ENCODE measurements around the gene ISL2.
"Not testable (repeated sequence)": the region's sequence is repeated elsewhere in the genome, so short reads cannot be mapped to it uniquely, and the experiment has no call there.

ISL2 gene

DNA sequence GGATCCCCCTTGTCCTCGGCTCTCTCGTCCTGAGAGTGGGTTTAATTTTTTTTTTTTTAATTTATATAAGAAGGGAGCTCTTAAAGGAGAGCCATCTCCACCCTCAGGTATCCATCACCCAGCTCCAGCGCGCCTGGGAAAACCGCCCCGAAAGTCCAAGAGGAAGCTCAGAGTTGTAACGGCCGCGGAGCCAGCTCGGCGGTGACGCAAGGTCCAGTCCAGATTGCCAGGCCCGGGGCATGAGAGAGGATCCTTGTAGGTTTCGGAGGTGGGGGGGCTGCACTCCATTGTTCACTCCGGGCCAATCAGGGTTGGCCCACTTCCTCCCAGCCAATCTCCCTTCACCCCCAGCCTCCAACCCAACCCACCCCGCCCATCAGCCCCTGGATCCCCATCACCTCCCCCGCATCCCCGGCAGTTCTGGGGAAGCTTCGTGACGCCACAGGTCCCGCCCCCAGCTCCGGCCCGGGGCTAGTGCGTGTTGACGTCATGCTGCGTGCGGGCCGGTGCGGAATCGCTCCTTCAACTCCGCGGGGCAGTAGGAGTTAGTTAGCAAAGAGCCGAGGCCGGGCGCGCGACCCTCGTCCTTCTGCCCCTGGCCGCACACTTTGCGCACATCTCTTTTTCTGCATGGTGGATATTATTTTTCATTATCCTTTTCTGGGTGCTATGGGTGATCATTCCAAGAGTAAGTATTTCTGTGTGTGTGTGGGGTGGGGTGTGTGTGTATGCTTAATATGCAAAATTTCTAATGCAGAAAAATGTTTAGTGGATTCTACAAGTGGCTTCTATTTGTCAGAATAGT, at the start of gene ISL2:
TSS of gene ISL2 (plus strand) at position 520 of the 805 bp plus-strand sequence. CDS start at position 631, 111 bp downstream.
- DNase-seq: peak; percentile 71

DNA sequence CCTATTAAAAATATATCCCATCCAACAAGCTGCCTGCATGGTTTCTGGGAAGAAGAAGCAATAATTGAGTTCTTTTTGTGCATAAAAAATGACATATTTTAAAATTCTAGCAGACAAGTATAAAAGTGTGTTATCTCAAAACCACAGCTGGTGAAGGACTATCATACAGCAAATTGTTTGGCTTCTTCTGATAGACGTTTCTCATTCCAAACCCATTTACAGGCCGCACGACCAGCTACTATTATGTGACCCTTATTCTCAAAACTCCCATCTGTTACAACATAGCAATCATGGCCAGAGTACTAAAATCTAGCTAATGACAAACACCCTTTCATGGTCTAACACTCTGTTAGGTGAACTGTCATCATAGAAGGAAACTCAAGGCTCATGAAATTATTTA, 47.0 kb upstream of the ISL2 start:
- no peak for DNase-seq

DNA sequence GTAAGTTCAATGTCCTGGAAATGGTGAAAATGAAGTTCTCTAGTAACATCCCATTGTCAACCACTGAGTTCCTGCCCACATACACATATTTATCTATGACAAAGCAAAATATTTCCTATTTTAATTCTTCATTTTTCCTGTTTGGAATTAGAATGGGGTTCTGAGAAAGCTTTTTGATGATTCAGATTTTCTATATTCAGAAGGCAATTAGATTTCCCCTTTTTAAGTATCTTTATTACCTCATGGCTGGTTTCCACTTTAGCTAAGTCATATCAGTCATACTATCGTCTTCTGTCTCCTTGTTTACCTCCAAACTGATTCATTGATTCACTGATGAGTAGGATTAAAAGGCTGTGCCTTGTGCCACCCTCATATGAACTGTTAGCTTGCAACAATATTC, 43.2 kb upstream of the ISL2 start:
- DNase-seq: no peak

DNA sequence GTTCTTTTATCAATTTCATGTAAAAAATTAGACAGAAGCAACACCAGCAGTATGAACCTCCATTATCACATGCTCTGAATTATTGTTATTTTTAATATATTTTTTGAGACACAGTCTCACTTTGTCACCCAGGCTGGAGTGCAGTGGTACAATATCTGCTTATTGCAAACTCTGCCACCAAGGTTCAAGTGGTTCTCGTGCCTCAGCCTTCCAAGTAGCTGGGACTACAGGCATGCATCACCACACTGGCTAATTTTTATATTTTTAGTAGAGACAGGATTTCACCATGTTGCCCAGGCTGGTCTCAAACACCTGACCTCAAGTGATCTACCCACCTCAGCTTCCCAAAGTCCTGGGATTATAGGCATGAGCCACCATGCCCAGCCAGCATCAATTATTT, 42.1 kb upstream of the ISL2 start:
- not testable (repeated sequence) for DNase-seq

DNA sequence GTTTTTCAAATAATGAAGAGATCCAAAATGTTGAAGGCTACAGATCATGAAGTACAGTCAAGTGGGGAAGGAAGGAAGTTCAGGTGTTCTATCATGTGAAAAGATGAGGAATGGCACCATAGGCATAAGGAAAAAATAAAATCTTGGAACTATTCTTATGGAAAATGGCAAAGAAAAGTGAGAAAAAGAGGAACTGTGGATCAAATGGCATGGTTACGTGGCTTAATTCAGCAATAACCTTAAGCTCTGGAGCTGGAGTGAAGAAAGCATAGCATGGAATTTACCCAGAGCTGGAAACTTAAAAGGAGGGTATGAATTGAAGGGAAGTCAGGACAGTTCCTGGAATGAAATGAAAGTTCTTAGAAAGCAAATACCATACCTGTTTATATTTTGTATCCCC, 39.7 kb upstream of the ISL2 start:
- DNase-seq: no peak

- not testable (repeated sequence) for DNase-seq
Measured at GRCh38 chr15:76297951-76298350, 38.6 kb upstream of the ISL2 start.

DNA sequence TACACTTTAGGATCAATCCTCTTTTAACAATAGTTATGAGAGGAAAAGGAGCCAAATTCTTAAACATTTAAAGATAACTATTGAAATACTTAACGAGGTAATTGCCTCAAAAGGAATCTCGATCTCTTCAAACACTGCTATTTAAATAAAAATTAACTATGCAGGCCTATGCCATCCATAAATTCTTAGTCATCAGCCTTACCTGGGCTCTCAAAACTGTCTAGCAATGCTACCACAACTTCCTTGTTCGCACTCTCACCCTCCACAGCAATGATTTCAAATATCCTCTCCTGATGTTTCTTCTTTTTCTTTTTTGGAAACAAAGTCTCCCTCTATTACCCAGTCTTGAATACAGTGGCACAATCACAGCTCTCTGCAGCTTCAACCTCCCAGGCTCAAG, 37.6 kb upstream of the ISL2 start:
- no peak for DNase-seq

GRCh38 chr15:76299786-76300185, 36.8 kb upstream of the ISL2 start:
- no peak for DNase-seq

GRCh38 chr15:76303909-76304308, 32.7 kb upstream of the ISL2 start:
- DNase-seq: no peak

DNA sequence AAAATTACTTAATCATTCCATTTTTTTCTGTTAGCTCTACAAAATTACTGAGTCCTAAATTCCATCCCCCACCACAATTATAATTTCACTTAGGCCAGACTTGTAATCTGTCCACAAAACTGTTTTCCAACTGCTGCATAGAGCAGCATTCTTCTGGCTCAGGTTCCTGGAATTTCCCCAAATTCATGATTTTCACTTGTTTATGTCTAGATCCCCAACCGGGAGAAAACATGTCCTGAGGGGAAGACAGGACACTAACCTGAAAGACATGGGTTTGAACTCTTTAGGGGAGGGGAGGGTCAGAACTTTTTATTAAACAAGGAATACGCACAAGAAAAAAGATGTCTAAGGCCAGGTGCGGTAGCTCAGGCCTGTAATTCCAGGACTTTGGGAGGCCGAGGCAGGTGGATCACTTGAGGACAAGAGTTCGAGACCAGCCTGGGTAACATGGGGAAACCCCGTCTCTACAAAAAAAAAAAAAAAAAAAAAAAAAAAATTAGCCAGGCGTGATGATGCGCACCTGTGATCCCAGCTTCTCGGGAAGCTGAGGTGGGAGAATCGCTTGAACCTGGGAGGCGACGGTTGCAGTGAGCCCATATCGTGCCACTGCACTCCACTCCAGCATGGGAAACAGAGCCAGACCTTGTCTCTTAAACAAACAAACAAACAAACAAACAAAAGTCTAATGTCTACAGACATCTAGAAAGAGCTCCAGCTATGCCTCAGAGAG, 26.8 kb upstream of the ISL2 start:
- no peak for DNase-seq

- no peak for DNase-seq
Measured at GRCh38 chr15:76310475-76311099, 26.0 kb upstream of the ISL2 start.

DNA sequence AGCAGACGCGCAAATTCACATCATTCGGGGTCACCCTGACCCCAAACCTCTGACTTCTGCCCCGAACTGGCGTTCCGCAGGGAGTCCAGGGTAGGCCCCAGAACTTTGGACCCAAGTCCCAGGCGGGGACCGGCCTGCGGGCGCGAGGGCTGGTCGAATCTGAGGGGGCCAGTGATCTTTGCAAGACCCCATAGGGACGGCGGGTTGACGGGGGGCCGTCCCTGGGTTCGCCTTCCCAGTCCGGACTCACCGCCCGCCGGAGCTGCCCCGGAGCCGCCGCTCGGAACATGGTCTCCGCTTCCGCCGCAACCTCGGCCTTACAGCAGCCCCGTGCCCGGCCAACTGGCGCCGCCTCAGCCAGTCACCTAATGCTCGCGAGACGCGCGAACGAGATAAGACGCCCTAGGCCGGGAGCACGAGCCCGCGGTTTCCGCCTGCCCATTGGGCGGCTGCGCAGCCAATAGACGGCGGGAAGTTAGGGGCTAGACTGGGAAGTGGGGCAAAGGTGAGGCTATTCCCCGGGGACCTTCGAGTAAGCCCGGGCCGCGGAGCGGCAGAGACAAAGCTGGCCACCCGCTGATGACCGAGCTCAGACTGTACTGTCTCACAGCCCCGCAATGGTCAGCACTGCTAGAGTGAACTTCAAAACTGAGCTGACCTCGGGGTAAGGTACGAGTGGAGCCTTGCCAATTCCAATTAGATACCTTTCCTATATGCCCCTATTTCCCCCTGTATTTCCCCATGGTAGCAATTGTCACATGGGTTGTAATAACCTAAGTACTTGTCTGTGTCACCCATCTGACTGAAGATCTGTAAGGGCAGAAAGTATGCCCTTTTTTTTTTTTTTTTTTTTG, 25.2 kb upstream of the ISL2 start, which contains the start of gene ETFA:
TSS of gene ETFA (minus strand) at position 370 of the 854 bp plus-strand sequence. CDS start at position 289, 81 bp downstream.
- peak; percentile 88 for DNase-seq

- DNase-seq: no peak
Measured at GRCh38 chr15:76312540-76313174, 23.9 kb upstream of the ISL2 start.

DNA sequence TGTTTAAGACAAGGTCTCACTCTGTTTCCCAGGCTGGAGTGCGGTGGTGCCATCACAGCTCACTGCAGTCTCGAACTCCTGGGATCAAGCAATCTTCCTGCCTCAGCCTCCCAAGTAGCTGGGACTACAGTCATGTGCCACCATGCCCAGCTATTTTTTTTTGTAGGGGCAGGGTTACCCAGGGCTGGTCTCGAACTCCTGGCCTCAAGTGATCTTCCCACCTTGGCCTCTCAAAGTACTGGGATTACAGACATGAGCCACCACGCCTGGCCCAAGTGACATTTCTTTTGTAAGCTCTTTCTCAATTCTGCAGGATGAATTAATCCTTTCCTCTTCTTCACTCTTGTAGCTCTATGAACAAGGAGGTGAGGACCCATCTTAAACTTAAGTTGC, 23.4 kb upstream of the ISL2 start:
- DNase-seq: not testable (repeated sequence)

- no peak for DNase-seq
Measured at GRCh38 chr15:76313731-76314130, 22.8 kb upstream of the ISL2 start.

DNA sequence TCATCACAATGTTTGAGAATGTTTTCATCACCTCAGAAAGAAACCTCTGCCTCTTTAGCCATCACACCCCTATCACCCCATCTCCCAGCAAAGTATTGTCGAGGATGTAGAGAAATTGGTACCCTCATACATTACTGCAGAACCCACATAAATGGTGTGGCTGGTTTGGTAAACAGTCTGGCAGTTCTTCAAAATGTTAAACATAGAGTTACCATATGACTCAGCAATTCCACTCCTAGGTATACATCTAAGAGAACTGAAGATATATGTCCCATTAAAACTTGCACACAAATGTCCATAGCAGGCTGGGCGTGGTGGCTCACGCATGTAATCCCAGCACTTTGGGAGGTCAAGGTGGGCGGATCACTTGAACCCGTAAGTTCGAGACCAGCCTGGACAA, 16.6 kb upstream of the ISL2 start:
- DNase-seq: no peak

DNA sequence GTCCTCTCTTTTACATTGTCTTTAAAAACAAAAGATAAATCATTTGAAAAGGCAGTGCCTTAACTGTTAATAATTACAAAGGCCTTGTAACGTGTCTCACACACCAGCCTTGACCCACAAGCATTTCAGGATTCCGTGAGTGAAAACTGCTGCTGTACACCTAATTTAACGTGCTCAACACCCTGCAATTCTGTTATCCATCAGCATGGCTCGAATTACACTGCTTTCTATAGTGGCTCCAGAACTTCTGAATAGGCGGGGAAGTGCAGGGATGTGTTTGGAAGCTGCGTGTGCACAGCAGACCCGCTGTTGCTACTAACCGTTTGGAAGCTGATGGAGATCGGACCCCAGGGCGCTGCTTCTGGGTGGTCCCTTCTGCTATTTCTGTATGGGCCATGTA, 15.4 kb upstream of the ISL2 start:
- DNase-seq: no peak

DNA sequence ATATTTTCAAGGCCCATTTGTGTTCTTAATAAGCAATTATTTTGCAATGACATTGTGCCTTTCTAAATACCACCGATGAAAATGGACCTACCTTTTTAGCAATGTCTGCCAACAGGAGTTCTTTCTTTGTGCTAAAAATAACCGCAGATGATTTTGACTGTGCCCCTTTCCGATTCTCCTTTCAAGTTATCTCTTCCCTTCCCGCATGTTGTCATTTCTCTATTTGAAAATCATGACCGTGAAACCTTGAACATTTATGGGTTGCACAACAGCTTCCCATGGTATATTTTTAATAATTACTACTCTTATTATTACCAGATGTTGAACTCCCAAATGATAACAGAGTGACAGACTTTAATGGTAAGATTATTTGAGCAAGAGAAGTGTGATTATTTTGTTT, 15.0 kb upstream of the ISL2 start:
- no peak for DNase-seq

DNA sequence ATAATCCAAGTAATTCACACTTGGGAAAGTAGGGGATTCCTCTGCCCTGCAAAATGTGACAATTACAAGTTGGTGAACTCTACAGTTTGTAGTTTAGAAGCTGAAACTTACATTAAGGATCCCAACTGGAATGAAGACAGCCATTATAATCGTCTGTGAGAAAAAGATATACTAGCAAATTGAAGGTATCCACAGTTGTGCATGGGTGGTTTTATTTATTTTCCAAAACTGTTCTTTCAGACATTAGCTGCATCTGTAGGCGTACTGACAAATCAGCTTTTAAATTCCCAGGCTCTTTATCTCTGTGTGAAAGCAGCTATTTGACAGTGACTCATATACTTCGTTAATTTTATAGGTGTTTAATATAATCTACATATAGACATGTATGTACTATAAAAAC, 12.5 kb upstream of the ISL2 start:
- DNase-seq: no peak

DNA sequence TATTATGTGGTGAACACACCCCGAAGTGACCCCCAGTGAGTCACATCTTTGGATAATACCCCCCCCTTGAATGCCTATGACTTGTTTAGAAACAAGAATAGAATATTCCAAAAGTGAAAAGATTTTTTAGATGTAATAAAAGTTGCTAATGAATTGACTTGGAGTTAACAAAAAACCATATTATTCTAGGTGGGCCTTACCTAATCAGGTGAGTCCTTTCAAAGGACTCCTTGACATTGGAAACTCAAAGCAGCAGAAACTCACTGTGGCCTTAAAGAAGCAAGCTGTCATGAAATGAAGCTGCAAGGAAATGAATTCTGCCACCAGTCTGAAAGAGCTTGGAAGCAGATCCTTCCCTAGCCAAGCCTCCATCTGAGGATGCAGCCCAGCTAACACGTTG, 10.9 kb upstream of the ISL2 start:
- DNase-seq: no peak

- DNase-seq: no peak
Measured at GRCh38 chr15:76327191-76328105, 9.1 kb upstream of the ISL2 start.
